ENCODE data around the gene SRSF11.

Gene SRSF11

GRCh38 chr1:70265946-70266345, 44.8 kb downstream of the SRSF11 start:
- H3K36me3 ChIP-seq (ENCODE audit: insufficient read depth, low read length), result peaks cover 51% of the 10 kb centered on the region

DNA sequence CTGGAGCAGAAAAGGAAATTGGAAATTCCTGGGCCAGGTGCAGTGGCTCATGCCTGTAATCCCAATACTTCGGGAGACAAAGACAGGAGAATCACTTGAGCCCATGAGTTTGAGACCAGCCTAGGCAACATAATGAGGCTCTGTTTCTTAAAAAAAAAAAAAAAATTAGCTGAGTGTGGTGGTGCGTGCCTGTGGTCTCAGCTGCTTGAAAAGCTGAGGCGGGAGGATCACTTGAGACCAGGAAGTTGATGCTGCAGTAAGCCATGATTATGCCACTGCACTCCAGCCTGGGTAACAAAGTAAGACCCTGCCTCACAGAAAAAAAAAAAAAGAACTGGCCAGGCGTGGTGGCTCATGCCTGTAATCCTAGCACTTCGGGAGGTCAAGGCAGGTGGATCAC, 56.7 kb downstream of the SRSF11 start:
- peaks cover 31% of the 10 kb centered on the region for H3K36me3 ChIP-seq (ENCODE audit: insufficient read depth, low read length)
- no peak overlapping the region for H3K4me3 ChIP-seq
- no peak for TF ChIP-seq POLR2AphosphoS5 (IDR thresholded peaks at IDR 0.05; ENCODE audit: borderline replicate concordance, low read depth, low read length)
- no peak for TF ChIP-seq EZH2 (IDR thresholded peaks at IDR 0.05)
- TF ChIP-seq FOXP2 (optimal IDR thresholded peaks at IDR 0.05; ENCODE audit: control extremely low read depth, extremely low read length, insufficient read depth), result no peak
- H3K9ac ChIP-seq (ENCODE audit: insufficient read length), result no peak overlapping the region
- DNase-seq (ENCODE audit: low read depth, low spot score), result no peak
- H3K9me3 ChIP-seq (ENCODE audit: low read depth, low read length), result no peaks in the 10 kb centered on the region
- H3K27ac ChIP-seq, result no peak overlapping the region

More at GRCh38 chr1:70265946-70266345, 44.8 kb downstream of the SRSF11 start:
- DNase-seq (ENCODE audit: low read depth, low spot score), result no peak
- no peak for TF ChIP-seq POLR2AphosphoS5 (IDR thresholded peaks at IDR 0.05; ENCODE audit: borderline replicate concordance, low read depth, low read length)
- TF ChIP-seq FOXP2 (optimal IDR thresholded peaks at IDR 0.05; ENCODE audit: control extremely low read depth, extremely low read length, insufficient read depth), result no peak
- no peak for TF ChIP-seq EZH2 (IDR thresholded peaks at IDR 0.05)
- no peak overlapping the region for H3K9ac ChIP-seq (ENCODE audit: insufficient read length)
- no peak overlapping the region for H3K27ac ChIP-seq
- no peak overlapping the region for H3K4me3 ChIP-seq
- H3K9me3 ChIP-seq (ENCODE audit: low read depth, low read length), result no peaks in the 10 kb centered on the region

DNA sequence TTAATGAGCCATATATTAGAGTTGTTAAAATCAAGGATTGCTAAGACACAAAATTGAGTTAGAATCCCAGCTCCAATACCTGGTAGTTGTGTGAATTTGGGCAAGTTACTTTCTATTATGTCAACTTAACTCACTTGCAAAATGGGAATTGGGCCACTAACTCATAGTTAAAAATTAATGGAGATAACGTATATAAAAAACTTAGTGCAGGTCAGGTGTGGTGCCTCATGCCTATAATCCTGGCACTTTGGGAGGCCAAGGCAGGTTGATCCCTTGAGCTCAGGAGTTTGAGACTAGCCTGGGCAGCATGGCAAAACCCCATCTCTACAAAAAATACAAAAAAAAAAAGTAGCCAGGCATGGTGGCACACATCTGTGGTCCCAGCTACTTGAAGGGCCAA, 57.5 kb downstream of the SRSF11 start:
- TF ChIP-seq EZH2 (IDR thresholded peaks at IDR 0.05), result no peak
- no peak for TF ChIP-seq POLR2AphosphoS5 (IDR thresholded peaks at IDR 0.05; ENCODE audit: borderline replicate concordance, low read depth, low read length)
- no peak for TF ChIP-seq FOXP2 (optimal IDR thresholded peaks at IDR 0.05; ENCODE audit: control extremely low read depth, extremely low read length, insufficient read depth)
- H3K4me3 ChIP-seq, result no peak overlapping the region
- DNase-seq (ENCODE audit: low read depth, low spot score), result no peak
- peaks cover 23% of the 10 kb centered on the region for H3K36me3 ChIP-seq (ENCODE audit: insufficient read depth, low read length)
- H3K9ac ChIP-seq (ENCODE audit: insufficient read length), result no peak overlapping the region
- no peaks in the 10 kb centered on the region for H3K9me3 ChIP-seq (ENCODE audit: low read depth, low read length)
- no peak overlapping the region for H3K27ac ChIP-seq

DNA sequence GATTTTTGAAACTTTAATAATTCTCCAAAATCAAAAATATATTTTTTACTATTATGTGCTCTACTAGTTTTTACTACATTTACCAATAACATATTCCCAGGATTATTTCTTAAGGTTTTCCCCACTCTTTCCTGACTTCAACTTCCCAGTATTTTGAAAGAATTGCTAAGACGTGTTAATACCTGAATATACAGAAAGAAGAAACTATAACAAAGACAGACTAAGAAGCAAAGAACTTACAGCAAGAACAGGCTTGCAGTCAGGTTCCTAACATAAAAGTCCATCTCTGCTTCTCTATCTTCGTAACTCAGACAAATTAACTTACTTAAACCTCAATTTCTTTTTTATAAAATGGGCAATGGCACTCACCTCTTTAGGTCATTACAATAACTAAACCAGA, 63.2 kb downstream of the SRSF11 start:
- Histone ChIP-seq H3K9ac (ENCODE audit: insufficient read length) (no peak overlapping the region), H3K4me3 (no peak overlapping the region), H3K27ac (no peak overlapping the region), H3K9me3 (ENCODE audit: low read depth, low read length) (no peaks in the 10 kb centered on the region), H3K36me3 (ENCODE audit: insufficient read depth, low read length) (peaks cover 12% of the 10 kb centered on the region)
- no peak for DNase-seq (ENCODE audit: low read depth, low spot score)
- TF ChIP-seq EZH2 (IDR thresholded peaks at IDR 0.05), result no peak

DNA sequence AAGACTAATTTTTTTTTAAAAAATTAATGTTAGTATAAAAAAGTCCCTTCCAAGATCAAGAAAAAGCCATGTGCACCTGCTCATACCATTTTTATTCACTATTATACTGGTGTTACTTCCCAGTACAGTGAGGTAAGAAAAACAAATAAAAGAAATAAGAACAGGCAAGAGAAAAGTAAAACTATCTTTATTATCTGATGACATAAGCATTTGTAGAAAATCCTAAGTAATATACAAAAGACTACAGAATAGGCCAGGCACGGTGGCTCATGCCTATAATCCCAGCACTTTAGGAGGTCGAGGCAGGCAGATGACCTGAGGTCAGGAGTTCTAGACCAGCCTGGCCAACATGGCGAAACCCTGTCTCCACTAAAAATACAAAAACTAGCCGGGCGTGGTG, 65.3 kb downstream of the SRSF11 start:
- H3K9ac ChIP-seq (ENCODE audit: insufficient read length), result no peak overlapping the region
- TF ChIP-seq POLR2AphosphoS5 (IDR thresholded peaks at IDR 0.05; ENCODE audit: borderline replicate concordance, low read depth, low read length), result no peak
- no peak for TF ChIP-seq FOXP2 (optimal IDR thresholded peaks at IDR 0.05; ENCODE audit: control extremely low read depth, extremely low read length, insufficient read depth)
- no peak for TF ChIP-seq EZH2 (IDR thresholded peaks at IDR 0.05)
- H3K9me3 ChIP-seq (ENCODE audit: low read depth, low read length), result no peaks in the 10 kb centered on the region
- no peak overlapping the region for H3K27ac ChIP-seq
- DNase-seq (ENCODE audit: low read depth, low spot score), result no peak
- peaks cover 30% of the 10 kb centered on the region for H3K36me3 ChIP-seq (ENCODE audit: insufficient read depth, low read length)
- H3K4me3 ChIP-seq, result no peak overlapping the region

DNA sequence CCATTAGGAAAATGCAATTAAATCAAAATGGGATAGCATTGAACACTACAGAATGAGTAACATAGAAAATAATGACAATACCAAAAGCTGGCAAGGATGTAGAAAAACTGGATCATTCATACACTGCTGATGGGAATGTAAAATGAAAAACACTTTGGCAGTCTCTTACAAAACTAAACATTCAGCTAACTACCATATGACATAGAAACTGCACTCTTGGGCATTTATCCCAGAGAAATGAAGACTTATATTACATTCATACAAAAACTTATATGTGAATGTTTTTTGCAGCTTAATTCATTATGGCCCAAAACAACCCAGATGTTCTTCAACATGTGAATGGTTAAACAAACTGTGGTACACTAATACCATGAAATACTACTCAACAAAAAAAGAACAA, 67.0 kb downstream of the SRSF11 start:
- DNase-seq (ENCODE audit: low read depth, low spot score), result no peak
- peaks cover 39% of the 10 kb centered on the region for H3K36me3 ChIP-seq (ENCODE audit: insufficient read depth, low read length)
- TF ChIP-seq FOXP2 (optimal IDR thresholded peaks at IDR 0.05; ENCODE audit: control extremely low read depth, extremely low read length, insufficient read depth) (no peak), POLR2AphosphoS5 (IDR thresholded peaks at IDR 0.05; ENCODE audit: borderline replicate concordance, low read depth, low read length) (no peak), EZH2 (IDR thresholded peaks at IDR 0.05) (no peak)

DNA sequence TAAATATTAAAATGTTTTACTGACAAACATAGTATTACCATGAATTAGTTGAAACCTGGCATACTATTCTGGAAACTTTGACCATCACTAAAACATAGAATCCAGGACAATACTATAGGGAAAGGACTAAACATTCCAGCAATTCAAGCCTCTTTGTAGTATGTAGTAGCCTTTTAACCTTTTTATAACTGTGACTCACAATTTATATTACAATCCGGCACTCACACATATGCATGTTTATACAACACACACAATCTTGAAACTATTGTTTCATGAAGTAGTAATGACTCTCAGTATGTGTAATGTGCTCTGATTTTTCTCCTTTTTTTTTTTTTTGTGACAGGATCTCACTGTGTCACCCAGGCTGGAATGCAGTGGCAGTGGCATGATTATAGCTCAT, 69.0 kb downstream of the SRSF11 start:
- no peak for DNase-seq (ENCODE audit: low read depth, low spot score)
- peaks cover 50% of the 10 kb centered on the region for H3K36me3 ChIP-seq (ENCODE audit: insufficient read depth, low read length)
- H3K9ac ChIP-seq (ENCODE audit: insufficient read length), result no peak overlapping the region

More for the DNA sequence above, 67.0 kb downstream of the SRSF11 start:
- Histone ChIP-seq H3K27ac (no peak overlapping the region), H3K9me3 (ENCODE audit: low read depth, low read length) (no peaks in the 10 kb centered on the region), H3K4me3 (no peak overlapping the region), H3K9ac (ENCODE audit: insufficient read length) (no peak overlapping the region)

GRCh38 chr1:70293186-70293843, 72.1 kb downstream of the SRSF11 start:
- H3K36me3 ChIP-seq (ENCODE audit: insufficient read depth, low read length), result peaks cover 58% of the 10 kb centered on the region
- TF ChIP-seq FOXP2 (optimal IDR thresholded peaks at IDR 0.05; ENCODE audit: control extremely low read depth, extremely low read length, insufficient read depth) (no peak), EZH2 (IDR thresholded peaks at IDR 0.05) (no peak), POLR2AphosphoS5 (IDR thresholded peaks at IDR 0.05; ENCODE audit: borderline replicate concordance, low read depth, low read length) (no peak)
- no peak overlapping the region for H3K9ac ChIP-seq (ENCODE audit: insufficient read length)
- DNase-seq (ENCODE audit: low read depth, low spot score), result no peak
- no peaks in the 10 kb centered on the region for H3K9me3 ChIP-seq (ENCODE audit: low read depth, low read length)
- H3K4me3 ChIP-seq, result no peak overlapping the region
- H3K27ac ChIP-seq, result no peak overlapping the region

More for the DNA sequence above, 69.0 kb downstream of the SRSF11 start:
- Histone ChIP-seq H3K27ac (no peak overlapping the region), H3K9me3 (ENCODE audit: low read depth, low read length) (no peaks in the 10 kb centered on the region), H3K4me3 (no peak overlapping the region)
- TF ChIP-seq EZH2 (IDR thresholded peaks at IDR 0.05), result no peak
- no peak for TF ChIP-seq POLR2AphosphoS5 (IDR thresholded peaks at IDR 0.05; ENCODE audit: borderline replicate concordance, low read depth, low read length)
- TF ChIP-seq FOXP2 (optimal IDR thresholded peaks at IDR 0.05; ENCODE audit: control extremely low read depth, extremely low read length, insufficient read depth), result no peak

DNA sequence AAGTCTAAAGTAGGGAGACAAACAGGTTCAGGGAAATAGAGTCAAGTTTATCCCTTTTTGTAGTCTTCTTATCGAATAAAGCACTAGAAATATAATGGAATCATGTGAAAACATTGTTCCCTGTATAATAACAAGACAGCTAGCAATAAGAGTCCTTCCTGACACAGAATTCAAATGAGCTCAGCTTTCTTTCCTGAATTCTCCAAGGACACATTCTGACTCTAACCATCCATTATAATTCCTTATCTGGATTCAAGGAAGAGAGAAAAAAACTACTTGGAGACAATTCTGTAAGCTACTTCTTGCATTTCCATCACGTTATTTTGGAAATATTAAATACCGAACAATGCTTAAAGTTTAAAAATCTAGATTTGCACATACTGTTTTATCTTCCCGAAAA, 74.6 kb downstream of the SRSF11 start:
- Histone ChIP-seq H3K4me3 (no peak overlapping the region), H3K9ac (ENCODE audit: insufficient read length) (no peak overlapping the region), H3K36me3 (ENCODE audit: insufficient read depth, low read length) (peaks cover 56% of the 10 kb centered on the region), H3K9me3 (ENCODE audit: low read depth, low read length) (no peaks in the 10 kb centered on the region), H3K27ac (no peak overlapping the region)
- TF ChIP-seq FOXP2 (optimal IDR thresholded peaks at IDR 0.05; ENCODE audit: control extremely low read depth, extremely low read length, insufficient read depth) (no peak), POLR2AphosphoS5 (IDR thresholded peaks at IDR 0.05; ENCODE audit: borderline replicate concordance, low read depth, low read length) (no peak)
- DNase-seq (ENCODE audit: low read depth, low spot score), result no peak
